ENCODE data around the gene FGGY. TPM values are rescaled to one million over a fixed set of nuclear protein-coding genes. Genes with fewer than 3 reads are reported as not detected.

The FGGY gene
- total and polyA plus RNA-seq, 2 donors (not counting 1 experiment from before 2014, with no cell fraction given) = 6.1 to 38.5 TPM

GRCh38 chr1:59384443-59384842, 87.5 kb downstream of the FGGY start:
- Histone ChIP-seq H3K9ac (ENCODE audit: low read length) (no peak overlapping the region), H3K4me1 (ENCODE audit: control insufficient read depth in 2 of 2, insufficient read depth in 2 of 2, low read length in 2 of 2) (no peaks in the 10 kb centered on the region), H3K4me2 (replicated peaks; ENCODE audit: low read depth, low read length, poor library complexity, severe bottlenecking) (no peak overlapping the region), H4K20me1 (ENCODE audit: control insufficient read depth, insufficient read depth, low read length, poor library complexity, severe bottlenecking) (no peaks in the 10 kb centered on the region), H3K4me3 (ENCODE audit: control extremely low read depth in 1 of 5, extremely low read depth in 1 of 5, insufficient read depth in 1 of 5, low read depth in 2 of 5, low read length in 4 of 5) (no peak overlapping the region), H2AFZ (ENCODE audit: insufficient read depth, low read depth, low read length, poor library complexity, severe bottlenecking) (no peak overlapping the region), H3K36me3 (replicated peaks in 1 of 2; ENCODE audit: control extremely low read depth in 1 of 2, control insufficient read depth in 1 of 2, extremely low read depth in 1 of 2, insufficient read depth in 2 of 2, low read length in 1 of 2) (no peaks in the 10 kb centered on the region), H3K79me2 (ENCODE audit: control insufficient read depth, insufficient read depth, low read length) (no peaks in the 10 kb centered on the region), H3K27ac (ENCODE audit: low read length in 2 of 2) (no peak overlapping the region), H3K27me3 (replicated peaks in 1 of 4; ENCODE audit: control extremely low read depth in 1 of 4, control insufficient read depth in 3 of 4, insufficient read depth in 4 of 4, low read length in 3 of 4) (no peaks in the 10 kb centered on the region), H3K9me3 (ENCODE audit: control extremely low read depth in 1 of 3, control insufficient read depth in 2 of 3, insufficient read depth in 1 of 3, low read length in 2 of 3) (no peaks in the 10 kb centered on the region)
- ATAC-seq (ENCODE audit: low read depth) (no peak), DNase-seq (no peak)
- intact Hi-C loops (cut with micrococcal nuclease) = no loop called here
- H3K4me1 Mint-ChIP-seq = peaks cover 1% of the 10 kb centered on the region
- H3K4me3 Mint-ChIP-seq = no peak overlapping the region
- no peak overlapping the region for H3K27ac Mint-ChIP-seq
- CTCF ChIA-PET = no interaction called here
- no peaks in the 10 kb centered on the region for H3K27me3 Mint-ChIP-seq
- TF ChIP-seq CTCF (IDR thresholded peaks at IDR 0.05) = no peak
- TF ChIP-seq EZH2 (IDR thresholded peaks at IDR 0.05; ENCODE audit: borderline replicate concordance, insufficient read depth, low read depth, low read length, poor library complexity, severe bottlenecking) = no peak
- no peaks in the 10 kb centered on the region for H3K9me3 Mint-ChIP-seq (ENCODE audit: insufficient read depth)
- POLR2A ChIA-PET = no interaction called here
- no CpG with 5 or more reads among the region's 1 CpG for WGBS (ENCODE audit: insufficient coverage)

- no peak overlapping the region for H3K27ac ChIP-seq (ENCODE audit: low read length in 2 of 2)
- no peaks in the 10 kb centered on the region for H3K27me3 ChIP-seq (replicated peaks in 1 of 4; ENCODE audit: control extremely low read depth in 1 of 4, control insufficient read depth in 3 of 4, insufficient read depth in 4 of 4, low read length in 3 of 4)
- peaks cover 0 to 1% (median 0%) of the 10 kb centered on the region in 3 donors for H3K9me3 ChIP-seq (ENCODE audit: control extremely low read depth in 1 of 3, control insufficient read depth in 2 of 3, insufficient read depth in 1 of 3, low read length in 2 of 3)
- H3K4me3 Mint-ChIP-seq = no peak overlapping the region
- no peaks in the 10 kb centered on the region for H3K79me2 ChIP-seq (ENCODE audit: control insufficient read depth, insufficient read depth, low read length)
- peaks cover 0 to 3% of the 10 kb centered on the region in 2 donors for H3K4me1 ChIP-seq (ENCODE audit: control insufficient read depth in 2 of 2, insufficient read depth in 2 of 2, low read length in 2 of 2)
- no peak overlapping the region for H2AFZ ChIP-seq (ENCODE audit: insufficient read depth, low read depth, low read length, poor library complexity, severe bottlenecking)
- TF ChIP-seq CTCF (IDR thresholded peaks at IDR 0.05) (no peak), EZH2 (IDR thresholded peaks at IDR 0.05; ENCODE audit: borderline replicate concordance, insufficient read depth, low read depth, low read length, poor library complexity, severe bottlenecking) (no peak)
- H3K9me3 Mint-ChIP-seq (ENCODE audit: insufficient read depth) = no peaks in the 10 kb centered on the region
- intact Hi-C loops (cut with micrococcal nuclease) = no loop called here
- H3K27me3 Mint-ChIP-seq = no peaks in the 10 kb centered on the region
- H3K36me3 ChIP-seq (replicated peaks in 1 of 2; ENCODE audit: control extremely low read depth in 1 of 2, control insufficient read depth in 1 of 2, extremely low read depth in 1 of 2, insufficient read depth in 2 of 2, low read length in 1 of 2) = no peaks in the 10 kb centered on the region
- POLR2A ChIA-PET = no interaction called here
- no peak overlapping the region for H3K9ac ChIP-seq (ENCODE audit: low read length)
- no CpG with 5 or more reads among the region's 3 CpGs for WGBS (ENCODE audit: insufficient coverage)
- no peak overlapping the region for H3K4me2 ChIP-seq (replicated peaks; ENCODE audit: low read depth, low read length, poor library complexity, severe bottlenecking)
- CTCF ChIA-PET = no interaction called here
- H3K4me1 Mint-ChIP-seq = peaks cover 7% of the 10 kb centered on the region
- DNase-seq (no peak), ATAC-seq (ENCODE audit: low read depth) (no peak)
- H3K27ac Mint-ChIP-seq = no peak overlapping the region
- H4K20me1 ChIP-seq (ENCODE audit: control insufficient read depth, insufficient read depth, low read length, poor library complexity, severe bottlenecking) = no peaks in the 10 kb centered on the region
- no peak overlapping the region for H3K4me3 ChIP-seq (ENCODE audit: control extremely low read depth in 1 of 5, extremely low read depth in 1 of 5, insufficient read depth in 1 of 5, low read depth in 2 of 5, low read length in 4 of 5)
These were observed 91.3 kb downstream of the FGGY start for GRCh38 chr1:59388191-59388590.
